Bronchial epithelial cell (primary cell): Measurements from ENCODE around the gene LANCL3. TPM values are rescaled to one million over a fixed set of nuclear protein-coding genes. Genes with fewer than 3 reads are reported as not detected.
A peak's percentile ranks its signal among the peaks of the same experiment; 100 is the strongest.

Source experiments
- DNase-seq: peaks from one replicate; pipeline ENCODE4 v3.0.0-alpha.2; 2010; ENCODE audit warnings: low read depth
- FAIRE-seq: peaks from 2 replicates; lab custom pipeline; 2011; peaks lifted over from hg19 to GRCh38; lab: Jason Lieb, UNC
- H3K27me3 ChIP-seq: 2 replicates; pipeline ENCODE4 v1.5.1; 2011; ENCODE audit warnings: low read length; ENCODE audit not compliant: control insufficient read depth, insufficient read depth
- H3K36me3 ChIP-seq: 2 replicates; pipeline ENCODE4 v1.5.1; 2011; ENCODE audit warnings: low read length; ENCODE audit not compliant: control insufficient read depth, insufficient read depth
- H3K4me3 ChIP-seq: 2 replicates; pipeline ENCODE4 v1.5.1; 2011; ENCODE audit warnings: mild to moderate bottlenecking, low read depth, low read length, control low read depth
- CTCF ChIP-seq: IDR thresholded peaks from 2 replicates; pipeline ENCODE4 v1.5.1; 2011; ENCODE audit warnings: mild to moderate bottlenecking, moderate library complexity, low read length, control low read depth, inconsistent platforms; ENCODE audit not compliant: insufficient read depth, severe bottlenecking
- total RNA-seq: library from RNA; depleted of rRNA; stranded (reverse); fragments of >200 nt; gene quantifications from 2 replicates; pipeline ENCODE4 v1.2.1, GENCODE V29; 2014

The LANCL3 gene
- total RNA-seq, 1 donor from 2014 or later = 0.26 TPM

DNA sequence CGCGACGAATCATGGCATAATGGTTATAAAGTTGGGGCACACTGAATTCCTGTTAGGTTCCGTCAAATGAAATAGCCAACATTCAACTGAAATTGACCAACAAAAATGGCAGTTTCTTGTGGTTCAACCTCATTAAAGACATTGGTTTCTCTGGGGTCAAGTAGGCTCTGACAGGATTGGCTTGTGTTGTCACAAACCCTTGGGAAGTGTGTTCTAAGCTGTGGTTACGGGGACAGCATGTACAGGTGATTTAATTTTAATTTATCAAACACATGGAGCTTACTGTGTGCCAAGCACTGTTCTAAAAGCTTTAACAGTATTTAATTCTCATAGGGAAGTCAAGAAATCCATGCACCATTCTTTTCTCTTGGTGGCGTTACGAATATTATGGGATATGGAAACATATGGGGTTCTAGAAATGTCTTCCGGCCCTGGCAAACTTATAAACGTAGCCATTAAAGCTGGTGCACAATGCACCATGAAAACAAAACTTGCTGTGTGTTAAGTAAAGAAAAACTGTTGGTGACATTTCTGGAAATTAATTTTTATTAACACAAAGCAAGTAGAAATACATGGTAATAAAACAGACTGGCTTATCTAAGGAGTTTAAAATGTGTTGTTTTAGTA is 115.0 kb downstream of the LANCL3 start:
- no peak for TF ChIP-seq CTCF
- H3K36me3 ChIP-seq = no peaks in the 10 kb centered on the region
- no peak for FAIRE-seq
- H3K4me3 ChIP-seq = peak overlapping the region; percentile 41
- no peaks in the 10 kb centered on the region for H3K27me3 ChIP-seq
- no peak for DNase-seq

- Histone ChIP-seq H3K4me3 (no peak overlapping the region), H3K27me3 (no peaks in the 10 kb centered on the region), H3K36me3 (no peaks in the 10 kb centered on the region)
- FAIRE-seq = no peak
- TF ChIP-seq CTCF = no peak
- DNase-seq = no peak
These were observed 115.5 kb downstream of the LANCL3 start for GRCh38 chrX:37686996-37687395.

GRCh38 chrX:37690119-37690518 is 118.7 kb downstream of the LANCL3 start:
- H3K36me3 ChIP-seq = no peaks in the 10 kb centered on the region
- no peak for TF ChIP-seq CTCF
- H3K4me3 ChIP-seq = no peak overlapping the region
- no peak for DNase-seq
- H3K27me3 ChIP-seq = no peaks in the 10 kb centered on the region
- FAIRE-seq = no peak

- H3K27me3 ChIP-seq = no peaks in the 10 kb centered on the region
- no peak for TF ChIP-seq CTCF
- no peaks in the 10 kb centered on the region for H3K36me3 ChIP-seq
- H3K4me3 ChIP-seq = no peak overlapping the region
- no peak for DNase-seq
- no peak for FAIRE-seq
These were observed 121.5 kb downstream of the LANCL3 start for GRCh38 chrX:37692918-37693317.

DNA sequence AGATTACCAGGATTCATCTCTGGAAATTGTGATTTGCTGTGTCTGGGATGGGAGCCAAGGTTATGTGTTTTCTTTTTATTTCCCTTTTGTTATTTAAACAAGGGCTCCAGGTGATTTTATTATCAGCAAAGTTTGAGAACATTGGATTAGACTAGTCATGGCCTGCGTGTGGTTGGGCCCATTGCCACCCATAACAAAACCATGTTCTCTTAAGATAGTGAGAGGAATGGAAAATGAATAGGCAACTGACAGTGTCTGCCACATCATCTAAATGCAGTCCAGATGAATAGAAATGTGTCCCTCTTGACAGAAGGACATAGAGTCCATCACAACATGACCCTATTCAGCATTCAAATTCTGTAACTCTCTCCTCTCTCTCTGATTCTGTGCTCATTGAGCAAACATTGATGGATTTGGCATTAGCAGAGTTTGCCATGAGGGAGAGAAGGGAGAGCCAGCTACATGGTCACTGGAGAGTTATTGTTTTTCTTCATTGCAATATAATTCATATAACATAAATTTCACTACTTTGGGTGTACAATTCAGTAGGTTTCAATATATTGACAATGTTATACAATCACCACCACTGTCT is 125.8 kb downstream of the LANCL3 start:
- DNase-seq (peak; percentile 45), FAIRE-seq (no peak)
- Histone ChIP-seq H3K36me3 (no peaks in the 10 kb centered on the region), H3K4me3 (no peak overlapping the region), H3K27me3 (no peaks in the 10 kb centered on the region)
- TF ChIP-seq CTCF = no peak
